GM21367 (cell line): ENCODE results near the gene GLI3.

Source experiments
- ATAC-seq: cut with Tn5 transposase; IDR thresholded peaks from one replicate; pipeline ENCODE4 v1.9.1; 2021; ENCODE audit not compliant: unreplicated experiment

GLI3 gene

DNA sequence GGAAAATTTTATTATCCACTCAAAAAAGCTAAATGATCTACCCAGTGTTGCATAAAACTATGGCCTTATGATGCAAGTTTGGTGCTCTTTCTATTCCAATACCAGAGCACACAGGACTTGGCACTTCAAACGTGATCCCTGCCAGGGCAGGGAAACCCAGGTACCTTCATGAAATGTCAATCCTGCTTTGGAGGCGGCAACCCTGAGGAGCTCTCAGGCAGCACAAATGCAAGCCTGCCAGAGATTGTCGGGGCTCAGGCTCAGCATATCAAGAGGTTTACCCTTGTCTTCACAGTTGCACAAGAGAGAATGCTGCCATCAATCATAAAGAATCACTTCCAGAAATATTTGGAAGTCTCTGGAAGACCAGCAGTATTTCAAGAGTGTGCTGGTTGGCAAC lies 151.5 kb downstream of the GLI3 start:
- no peak for ATAC-seq

DNA sequence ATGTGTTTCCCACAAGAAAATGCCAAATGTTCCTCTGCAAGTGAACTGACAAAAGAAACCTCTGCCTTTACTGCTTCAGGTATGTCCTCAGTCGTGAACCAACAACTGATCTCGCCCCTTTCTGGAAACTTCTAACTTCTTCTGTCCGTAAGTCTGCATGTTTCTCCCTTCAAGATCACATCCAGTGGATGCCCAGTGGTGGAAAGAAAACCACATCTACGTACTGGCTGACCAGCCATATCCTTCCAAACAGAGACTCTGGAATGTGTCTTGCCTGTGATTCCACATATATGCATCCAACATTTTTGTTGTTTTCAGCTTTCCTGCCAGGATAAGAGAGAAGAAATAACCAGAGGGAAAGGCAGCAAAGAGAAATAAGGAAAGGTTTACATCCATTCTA lies 152.7 kb downstream of the GLI3 start:
- no peak for ATAC-seq

- ATAC-seq, result no peak
Observed at GRCh38 chr7:42083284-42083683, 153.7 kb downstream of the GLI3 start.

- no peak for ATAC-seq
Observed at GRCh38 chr7:42082144-42082543, 154.9 kb downstream of the GLI3 start.

- ATAC-seq, result no peak
Observed at GRCh38 chr7:42081671-42082070, 155.3 kb downstream of the GLI3 start.

- ATAC-seq, result no peak
Observed at GRCh38 chr7:42080841-42081586, 156.0 kb downstream of the GLI3 start.

GRCh38 chr7:42077271-42078135 lies 159.5 kb downstream of the GLI3 start:
- ATAC-seq, result no peak

DNA sequence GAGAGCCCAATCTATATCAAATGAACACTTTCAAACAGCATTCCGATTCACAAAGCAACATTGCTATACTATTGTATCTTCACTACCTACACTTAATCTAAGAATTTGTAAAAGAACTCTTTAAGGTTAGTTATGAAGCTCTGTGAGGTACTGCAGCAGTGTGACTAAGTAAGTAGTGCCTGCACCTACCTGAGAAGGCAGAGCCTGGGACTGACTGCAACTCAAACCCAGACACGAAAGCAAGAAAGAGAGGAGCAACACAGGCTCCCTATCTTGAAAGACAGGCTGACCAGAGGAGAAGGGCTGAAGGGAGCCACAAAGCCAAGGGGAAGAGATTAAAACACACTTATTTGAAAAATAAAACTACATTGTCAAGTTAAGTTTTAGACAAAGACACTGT lies 160.1 kb downstream of the GLI3 start:
- no peak for ATAC-seq

DNA sequence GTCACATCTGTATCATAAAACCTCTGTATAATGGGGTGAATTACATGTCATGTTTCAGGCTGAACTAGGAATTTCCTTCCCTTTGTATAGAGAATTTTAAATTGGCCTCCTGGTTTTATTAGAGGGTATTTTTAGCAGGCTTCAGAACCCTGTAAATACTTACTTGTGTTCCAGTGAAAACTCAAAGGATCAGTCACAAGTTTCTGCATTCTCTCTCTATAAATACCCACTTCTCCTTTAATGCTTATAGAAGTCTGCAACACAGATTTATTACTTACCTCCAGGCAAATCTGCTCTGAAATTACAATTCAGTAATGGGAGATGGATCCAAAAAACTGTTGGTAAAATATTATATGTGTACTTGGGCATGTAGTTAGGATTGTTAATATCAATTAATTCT lies 161.6 kb downstream of the GLI3 start:
- ATAC-seq, result no peak

DNA sequence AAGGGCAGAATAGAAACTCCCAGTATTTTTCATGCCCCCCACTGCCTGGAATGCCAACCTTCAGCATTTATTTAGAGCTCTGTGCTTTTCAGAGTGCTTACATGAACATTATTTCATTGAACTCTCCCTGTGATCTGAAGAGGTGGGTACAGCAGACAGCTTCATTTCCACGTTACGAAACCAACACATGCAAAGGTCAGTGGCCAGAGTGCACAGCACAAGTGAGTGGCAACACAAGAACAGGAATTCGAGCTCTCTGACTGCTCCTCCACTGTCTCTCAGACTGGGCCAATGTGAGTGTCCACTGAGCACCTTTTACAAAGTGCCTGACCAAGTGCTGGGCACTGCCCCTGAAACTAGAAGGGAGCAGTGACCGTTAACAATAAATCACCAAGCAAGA lies 162.9 kb downstream of the GLI3 start:
- no peak for ATAC-seq

GRCh38 chr7:42071372-42072261 lies 165.4 kb downstream of the GLI3 start:
- no peak for ATAC-seq

GRCh38 chr7:42070068-42070467 lies 166.9 kb downstream of the GLI3 start:
- ATAC-seq, result no peak

GRCh38 chr7:42069590-42069989 lies 167.4 kb downstream of the GLI3 start:
- no peak for ATAC-seq

GRCh38 chr7:42068554-42069280 lies 168.3 kb downstream of the GLI3 start:
- no peak for ATAC-seq

- no peak for ATAC-seq
Observed at GRCh38 chr7:42065942-42066341, 171.1 kb downstream of the GLI3 start.

DNA sequence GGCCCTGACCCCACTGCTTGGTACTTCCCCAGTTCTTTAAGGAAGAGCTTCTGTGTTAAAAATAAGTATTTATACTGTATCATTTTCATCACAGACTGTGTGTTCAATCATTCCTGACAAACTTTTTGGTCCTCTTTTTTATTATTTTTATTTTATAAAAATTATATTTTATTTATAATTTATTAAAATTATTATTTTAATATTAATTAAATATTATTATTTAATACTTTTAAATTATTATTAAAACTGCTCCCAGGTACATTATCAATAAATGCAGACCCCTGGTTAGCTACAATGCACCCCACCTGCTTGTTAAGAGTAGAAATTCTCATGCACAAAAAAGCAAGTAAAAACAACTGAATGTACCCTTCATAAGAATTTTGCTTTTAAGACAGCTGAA lies 172.0 kb downstream of the GLI3 start:
- ATAC-seq, result no peak

DNA sequence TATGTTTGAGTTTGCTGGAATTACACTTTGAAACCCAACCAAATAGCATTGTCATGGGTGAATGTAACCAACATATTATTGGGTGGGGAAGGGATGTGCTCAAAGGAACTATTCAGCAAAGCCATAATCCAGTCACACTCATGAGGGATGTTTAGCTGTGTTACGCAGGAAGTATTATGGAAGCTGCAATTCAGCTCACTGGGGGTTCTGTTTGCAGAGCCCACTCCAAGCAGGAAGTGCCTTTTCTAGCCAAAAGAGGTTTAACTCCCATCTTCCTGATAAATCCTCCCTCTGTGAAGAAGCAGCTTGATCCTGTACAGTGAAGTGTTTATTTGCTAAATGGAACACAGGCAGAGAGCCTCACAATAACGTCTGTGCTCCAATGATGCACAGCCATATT lies 172.5 kb downstream of the GLI3 start:
- no peak for ATAC-seq

- no peak for ATAC-seq
Observed at GRCh38 chr7:42059275-42059674, 177.7 kb downstream of the GLI3 start.

DNA sequence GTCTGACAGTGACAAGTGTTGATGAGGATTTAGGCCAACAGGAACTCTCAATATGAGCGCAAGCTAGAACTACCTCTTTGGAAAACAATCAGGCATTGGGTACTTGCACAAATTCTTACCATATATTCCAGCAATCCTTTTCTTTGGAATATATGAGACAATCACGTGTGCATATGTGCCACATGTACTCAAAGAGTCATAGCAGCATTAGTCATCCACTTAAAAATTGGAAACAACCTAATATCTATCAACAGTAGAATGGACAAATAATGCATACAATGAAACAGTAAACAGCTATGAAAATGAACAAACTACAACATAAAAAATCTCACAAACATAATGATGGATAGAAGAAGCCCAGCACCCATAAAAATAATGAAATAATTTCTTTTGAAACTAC lies 179.7 kb downstream of the GLI3 start:
- ATAC-seq, result no peak

- ATAC-seq, result no peak
Observed at GRCh38 chr7:42055171-42055570, 181.8 kb downstream of the GLI3 start.

GRCh38 chr7:42053834-42054233 lies 183.2 kb downstream of the GLI3 start:
- no peak for ATAC-seq
